Fibroblast of lung (primary cell): ENCODE data around the gene CLEC6A.

Experiments
- EZH2 ChIP-seq: IDR thresholded peaks from 2 replicates; pipeline ENCODE4 v1.5.1; 2012; ENCODE audit warnings: low read length, control low read depth, mild to moderate bottlenecking; ENCODE audit errors: missing control alignments
- TF ChIP-seq, protein P1 (sequence below), 2 donors: IDR thresholded peaks in 1 of 2; conservative IDR thresholded peaks in 1 of 2; 1 replicate in 1 of 2; 2 replicates in 1 of 2; pipeline ENCODE4 v1.5.1; 2011 to 2012; ENCODE audit warnings: low read length in 2 of 2, control low read depth in 1 of 2, inconsistent platforms in 1 of 2, low read depth in 1 of 2, mild to moderate bottlenecking in 1 of 2

DNA sequence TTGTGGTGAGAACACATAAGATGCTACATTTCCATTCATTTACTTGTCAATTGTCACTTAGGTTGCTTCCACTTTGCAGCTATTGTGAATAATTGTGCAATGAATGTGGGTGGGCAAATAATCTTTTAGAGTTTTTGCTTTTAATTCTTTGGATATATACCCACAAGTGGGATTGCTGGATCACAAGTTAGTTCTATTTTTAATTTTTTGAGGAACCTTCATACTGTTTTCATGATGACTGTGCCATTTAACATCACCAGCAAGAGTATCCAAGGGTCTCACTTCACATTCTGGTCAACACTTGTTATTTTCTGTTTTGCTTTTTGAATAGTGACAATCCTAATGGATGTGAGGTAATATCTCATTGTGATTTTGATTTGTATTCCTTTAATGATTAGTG, 10.5 kb downstream of the CLEC6A start:
- no peak for TF ChIP-seq EZH2
- TF ChIP-seq, protein P1, sequence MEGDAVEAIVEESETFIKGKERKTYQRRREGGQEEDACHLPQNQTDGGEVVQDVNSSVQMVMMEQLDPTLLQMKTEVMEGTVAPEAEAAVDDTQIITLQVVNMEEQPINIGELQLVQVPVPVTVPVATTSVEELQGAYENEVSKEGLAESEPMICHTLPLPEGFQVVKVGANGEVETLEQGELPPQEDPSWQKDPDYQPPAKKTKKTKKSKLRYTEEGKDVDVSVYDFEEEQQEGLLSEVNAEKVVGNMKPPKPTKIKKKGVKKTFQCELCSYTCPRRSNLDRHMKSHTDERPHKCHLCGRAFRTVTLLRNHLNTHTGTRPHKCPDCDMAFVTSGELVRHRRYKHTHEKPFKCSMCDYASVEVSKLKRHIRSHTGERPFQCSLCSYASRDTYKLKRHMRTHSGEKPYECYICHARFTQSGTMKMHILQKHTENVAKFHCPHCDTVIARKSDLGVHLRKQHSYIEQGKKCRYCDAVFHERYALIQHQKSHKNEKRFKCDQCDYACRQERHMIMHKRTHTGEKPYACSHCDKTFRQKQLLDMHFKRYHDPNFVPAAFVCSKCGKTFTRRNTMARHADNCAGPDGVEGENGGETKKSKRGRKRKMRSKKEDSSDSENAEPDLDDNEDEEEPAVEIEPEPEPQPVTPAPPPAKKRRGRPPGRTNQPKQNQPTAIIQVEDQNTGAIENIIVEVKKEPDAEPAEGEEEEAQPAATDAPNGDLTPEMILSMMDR (conservative IDR thresholded peaks at IDR 0.05 in 1 of 2, IDR thresholded peaks at IDR 0.05 in 1 of 2; ENCODE audit: low read depth in 1 of 2, low read length in 2 of 2), result no peak
